HG02852 (cell line): Measurements from ENCODE around the gene SCAF4.
"Not testable (repeated sequence)": the region's sequence is repeated elsewhere in the genome, so short reads cannot be mapped to it uniquely, and the experiment has no call there.

Source experiments
- ATAC-seq: cut with Tn5 transposase; IDR thresholded peaks from one replicate; pipeline ENCODE4 v1.9.1; 2021; ENCODE audit warnings: mild to moderate bottlenecking, moderate library complexity; ENCODE audit not compliant: unreplicated experiment

SCAF4 gene

DNA sequence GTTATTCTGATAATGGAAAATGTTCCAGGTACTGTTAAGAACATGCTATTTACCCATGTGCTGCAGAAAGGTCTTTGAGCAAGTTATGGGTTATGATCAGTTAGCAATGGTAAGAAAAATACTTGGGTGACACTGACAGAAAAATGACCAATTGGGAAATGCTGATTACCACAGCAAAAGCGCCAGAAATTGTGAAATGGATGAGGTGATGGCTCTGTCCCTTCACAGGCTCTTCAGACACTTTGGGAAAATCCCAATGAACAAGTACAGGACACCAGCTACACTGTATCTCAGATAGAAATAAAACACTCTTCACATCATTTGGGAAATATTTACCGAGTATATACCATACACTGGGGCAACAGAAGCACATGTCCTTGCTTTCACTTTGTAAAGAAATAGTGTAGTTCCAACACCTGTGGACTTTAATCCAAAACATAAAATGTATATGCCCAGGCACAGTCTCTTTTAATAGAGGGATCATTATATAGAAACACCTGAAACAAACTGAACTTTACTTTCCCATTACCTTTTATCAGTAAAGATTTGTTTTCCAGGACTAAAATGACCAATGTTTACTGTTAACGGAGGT lies 58.5 kb downstream of the SCAF4 start:
- no peak for ATAC-seq

DNA sequence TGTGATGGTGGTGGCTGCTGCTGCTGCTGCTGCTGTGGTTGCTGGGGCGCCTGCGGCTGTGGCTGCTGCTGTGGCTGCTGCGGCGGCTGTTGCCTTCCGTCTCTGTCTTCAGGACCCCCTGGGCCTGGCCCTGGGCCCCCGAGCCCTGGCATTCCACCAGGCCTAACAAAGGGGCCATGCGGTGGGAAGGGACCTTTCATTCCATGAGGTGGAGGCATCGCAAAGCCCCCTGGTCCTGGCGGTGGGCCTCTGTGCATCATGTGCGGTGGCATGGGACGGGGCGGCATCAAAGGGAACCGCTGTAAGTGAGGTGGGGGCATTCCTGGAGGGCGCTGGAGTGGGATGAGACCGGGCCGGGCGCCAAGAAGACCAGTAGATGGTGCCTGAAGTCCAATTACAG lies 60.0 kb downstream of the SCAF4 start:
- no peak for ATAC-seq

GRCh38 chr21:31671146-31671716 lies 60.7 kb downstream of the SCAF4 start:
- no peak for ATAC-seq

GRCh38 chr21:31670070-31670469 lies 61.8 kb downstream of the SCAF4 start:
- no peak for ATAC-seq

- peak; percentile 42 for ATAC-seq
Observed at GRCh38 chr21:31668651-31669491, 63.0 kb downstream of the SCAF4 start.

- no peak for ATAC-seq
Observed at GRCh38 chr21:31667639-31668038, 64.3 kb downstream of the SCAF4 start.

DNA sequence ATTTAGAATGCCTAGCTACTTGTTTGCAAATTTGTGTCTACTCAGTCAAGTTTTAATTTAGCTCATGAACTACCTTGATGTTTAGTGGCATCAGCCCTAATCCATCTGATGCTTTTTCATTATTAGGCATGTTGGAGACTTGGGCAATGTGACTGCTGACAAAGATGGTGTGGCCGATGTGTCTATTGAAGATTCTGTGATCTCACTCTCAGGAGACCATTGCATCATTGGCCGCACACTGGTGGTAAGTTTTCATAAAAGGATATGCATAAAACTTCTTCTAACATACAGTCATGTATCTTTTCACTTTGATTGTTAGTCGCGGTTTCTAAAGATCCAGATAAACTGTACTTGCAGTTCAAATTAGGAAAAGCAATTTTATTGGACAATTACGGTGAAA lies 64.8 kb downstream of the SCAF4 start:
- no peak for ATAC-seq

GRCh38 chr21:31666445-31667010 lies 65.4 kb downstream of the SCAF4 start:
- no peak for ATAC-seq

GRCh38 chr21:31665869-31666268 lies 66.0 kb downstream of the SCAF4 start:
- not testable (repeated sequence) for ATAC-seq

- ATAC-seq, result no peak
Observed at GRCh38 chr21:31665397-31665796, 66.5 kb downstream of the SCAF4 start.

GRCh38 chr21:31663584-31664249 lies 68.2 kb downstream of the SCAF4 start:
- no peak for ATAC-seq

DNA sequence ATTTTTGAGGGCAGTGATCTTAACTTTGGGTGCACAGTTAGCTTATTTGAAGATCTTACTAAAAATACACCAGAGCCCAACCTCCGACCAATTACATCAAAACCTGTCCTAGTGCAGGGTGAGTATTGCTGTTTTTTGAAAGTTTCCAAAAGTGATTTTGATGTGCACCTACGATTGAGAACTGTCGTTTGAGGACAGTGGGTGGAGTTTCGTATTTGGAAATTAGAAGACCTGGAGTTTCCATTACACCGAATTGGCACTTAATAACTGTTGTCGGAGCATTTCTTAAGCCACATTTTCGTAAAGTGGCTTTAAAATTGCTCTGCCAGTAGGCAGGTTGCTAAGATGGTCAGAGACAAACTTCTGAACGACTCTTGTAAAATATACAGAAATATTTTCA lies 71.3 kb downstream of the SCAF4 start:
- ATAC-seq, result no peak

- peak; percentile 31 for ATAC-seq
Observed at GRCh38 chr21:31660259-31660565, 71.7 kb downstream of the SCAF4 start.

- ATAC-seq, result peak; percentile 89
Observed at GRCh38 chr21:31659536-31660258, 72.2 kb downstream of the SCAF4 start, which contains the start of gene SOD1. Gene SOD1 (plus strand): TSS chr21:31659693. CDS start chr21:31659770, 77 bp downstream.

DNA sequence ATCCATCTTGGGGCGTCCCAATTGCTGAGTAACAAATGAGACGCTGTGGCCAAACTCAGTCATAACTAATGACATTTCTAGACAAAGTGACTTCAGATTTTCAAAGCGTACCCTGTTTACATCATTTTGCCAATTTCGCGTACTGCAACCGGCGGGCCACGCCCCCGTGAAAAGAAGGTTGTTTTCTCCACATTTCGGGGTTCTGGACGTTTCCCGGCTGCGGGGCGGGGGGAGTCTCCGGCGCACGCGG lies 72.7 kb downstream of the SCAF4 start:
- ATAC-seq, result peak; percentile 15

GRCh38 chr21:31658053-31658452 lies 73.9 kb downstream of the SCAF4 start:
- no peak for ATAC-seq

GRCh38 chr21:31656199-31657095 lies 75.5 kb downstream of the SCAF4 start:
- no peak for ATAC-seq

DNA sequence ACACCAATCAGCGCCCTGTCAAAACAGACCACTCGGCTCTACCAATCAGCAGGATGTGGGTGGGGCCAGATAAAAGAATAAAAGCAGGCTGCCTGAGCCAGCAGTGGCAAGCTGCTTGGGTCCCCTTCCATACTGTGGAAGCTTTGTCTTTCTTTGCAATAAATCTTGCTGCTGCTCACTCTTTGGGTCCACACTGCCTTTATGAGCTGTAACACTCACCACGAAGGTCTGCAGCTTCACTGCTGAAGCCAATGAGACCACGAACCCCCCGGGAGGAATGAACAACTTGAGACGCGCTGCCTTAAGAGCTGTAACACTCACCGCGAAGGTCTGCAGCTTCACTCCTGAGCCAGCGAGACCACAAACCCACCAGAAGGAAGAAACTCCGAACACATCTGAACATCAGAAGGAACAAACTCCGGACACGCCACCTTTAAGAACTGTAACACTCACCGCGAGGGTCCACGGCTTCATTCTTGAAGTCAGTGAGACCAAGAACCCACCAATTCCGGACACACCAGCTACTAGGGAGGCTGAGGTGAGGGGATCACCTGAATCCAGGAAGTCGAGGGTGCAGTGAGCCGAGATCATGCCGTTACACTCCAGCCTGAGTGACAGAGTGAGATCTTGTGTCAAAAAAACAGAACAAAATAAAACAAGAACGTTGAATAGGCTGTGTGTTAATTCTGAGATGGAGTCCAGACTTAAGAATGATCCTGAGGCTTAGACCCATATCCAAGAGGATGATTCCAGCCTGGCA lies 76.9 kb downstream of the SCAF4 start:
- not testable (repeated sequence) for ATAC-seq

DNA sequence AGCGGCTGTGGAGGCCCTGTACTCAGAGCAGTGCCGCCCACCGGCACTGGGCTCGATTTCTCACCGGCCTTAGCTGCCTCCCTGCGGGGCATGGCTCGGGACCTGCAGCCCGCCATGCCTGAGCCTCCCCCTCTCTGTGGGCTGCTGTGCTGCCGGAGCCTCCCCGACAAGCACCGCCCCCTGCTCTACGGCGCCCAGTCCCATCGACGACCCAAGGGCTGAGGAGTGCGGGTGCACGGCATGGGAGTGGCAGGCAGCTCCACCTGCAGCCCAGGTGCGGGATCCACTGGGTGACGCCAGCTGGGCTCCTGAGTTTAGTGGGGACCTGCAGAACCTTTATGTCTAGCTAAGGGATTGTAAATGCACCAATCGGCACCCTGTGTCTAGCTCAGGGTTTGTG lies 77.6 kb downstream of the SCAF4 start:
- ATAC-seq, result no peak
